HepG2 (cell line): ENCODE results near the gene IKZF5. TPM values are rescaled to one million over a fixed set of nuclear protein-coding genes. Genes with fewer than 3 reads are reported as not detected.

ENCODE experiments used
- CBX5 ChIP-seq: sonication (generic); formaldehyde crosslinking; IDR thresholded peaks from 2 replicates; pipeline ENCODE4 v1.4.0; 2020; ENCODE audit warnings: missing genetic modification reagents, borderline replicate concordance
- ISX ChIP-seq: sonication (generic); formaldehyde crosslinking; conservative IDR thresholded peaks from 2 replicates; pipeline ENCODE4 v1.5.0; 2020; ENCODE audit warnings: missing genetic modification reagents
- MAFK ChIP-seq, 2 experiments: IDR thresholded peaks in 1 of 2; conservative IDR thresholded peaks in 1 of 2; 2 replicates each; pipeline ENCODE4 v1.6.1; 2011; ENCODE audit warnings: improper control_type of control experiment in 2 of 2, low read length in 2 of 2
- NFATC3 ChIP-seq: sonication (generic); formaldehyde crosslinking; IDR thresholded peaks from 2 replicates; pipeline ENCODE4 v1.5.1; 2020; ENCODE audit warnings: mild to moderate bottlenecking, missing genetic modification reagents
- NPAS2 ChIP-seq: sonication (generic); formaldehyde crosslinking; IDR thresholded peaks from 2 replicates; pipeline ENCODE4 v1.8.0; 2022; ENCODE audit warnings: mild to moderate bottlenecking, missing genetic modification reagents, borderline replicate concordance
- SAP130 ChIP-seq: IDR thresholded peaks from 2 replicates; pipeline ENCODE4 v1.6.1; 2016; ENCODE audit warnings: low read depth
- SATB2 ChIP-seq: sonication (generic); formaldehyde crosslinking; IDR thresholded peaks from 2 replicates; pipeline ENCODE4 v1.5.0; 2020; ENCODE audit warnings: missing genetic modification reagents
- ZNF143 ChIP-seq: sonication (generic); formaldehyde crosslinking; IDR thresholded peaks from 2 replicates; pipeline ENCODE4 v1.4.0; 2020; ENCODE audit warnings: missing genetic modification reagents
- ZNF44 ChIP-seq: sonication (generic); formaldehyde crosslinking; IDR thresholded peaks from 2 replicates; pipeline ENCODE4 v1.5.1; 2020; ENCODE audit warnings: mild to moderate bottlenecking, missing genetic modification reagents
- ZNF556 ChIP-seq: sonication (generic); formaldehyde crosslinking; IDR thresholded peaks from 2 replicates; pipeline ENCODE4 v1.4.0; 2020; ENCODE audit warnings: mild to moderate bottlenecking, missing genetic modification reagents, borderline replicate concordance
- ZNF646 ChIP-seq: sonication (generic); formaldehyde crosslinking; IDR thresholded peaks from 2 replicates; pipeline ENCODE4 v1.9.0; 2021; ENCODE audit warnings: mild to moderate bottlenecking, missing genetic modification reagents
- ZNF761 ChIP-seq: sonication (generic); formaldehyde crosslinking; conservative IDR thresholded peaks from 2 replicates; pipeline ENCODE4 v1.4.0; 2020; ENCODE audit warnings: mild to moderate bottlenecking, missing genetic modification reagents
- ZNF766 ChIP-seq: sonication (generic); formaldehyde crosslinking; IDR thresholded peaks from 2 replicates; pipeline ENCODE4 v1.5.0; 2020; ENCODE audit warnings: missing genetic modification reagents, borderline replicate concordance
- ZNF772 ChIP-seq: sonication (generic); formaldehyde crosslinking; IDR thresholded peaks from 2 replicates; pipeline ENCODE4 v1.5.0; 2020; ENCODE audit warnings: mild to moderate bottlenecking, missing genetic modification reagents
- ZNF782 ChIP-seq: sonication (generic); formaldehyde crosslinking; IDR thresholded peaks from 2 replicates; pipeline ENCODE4 v1.4.0; 2020; ENCODE audit warnings: missing genetic modification reagents, mild to moderate bottlenecking, borderline replicate concordance
- ZSCAN25 ChIP-seq: sonication (generic); formaldehyde crosslinking; IDR thresholded peaks from 2 replicates; pipeline ENCODE4 v1.8.0; 2022; ENCODE audit warnings: mild to moderate bottlenecking, missing genetic modification reagents
- polyA plus RNA-seq, 8 experiments: library from polyadenylated mRNA; depleted of rRNA in 3 of 8; stranded (reverse) in 7 of 8; unstranded in 1 of 8; fragments of >200 nt; fragmentation: Illumina TruSeq in 4 of 8; extraction: Trizol in 4 of 8; gene quantifications; 2 replicates each; pipeline versions ENCODE4 v1.2.1 to v1.2.3, GENCODE V29; 2011 to 2016; ENCODE audit warnings: low read depth in 4 of 8, missing spikeins in 1 of 8, mixed read lengths in 1 of 8; ENCODE audit not compliant: insufficient read depth in 1 of 8
- total RNA-seq, 5 experiments: library from RNA; depleted of rRNA; stranded (reverse); fragments of >200 nt; fragmentation: Illumina TruSeq; extraction: Trizol; gene quantifications; 2 replicates each; pipeline ENCODE4 v1.2.3, GENCODE V29; 2016; ENCODE audit warnings: low read depth in 1 of 5
- TF ChIP-seq, protein P1 (sequence below): sonication (generic); formaldehyde crosslinking; conservative IDR thresholded peaks from 2 replicates; pipeline ENCODE4 v1.4.0; 2020; ENCODE audit warnings: missing genetic modification reagents
- TF ChIP-seq, protein P2 (sequence below): IDR thresholded peaks from 2 replicates; pipeline ENCODE4 v1.6.1; 2016

The IKZF5 gene
- total and polyA plus RNA-seq, 2 of the 13 experiments (the other 11 are each of a cell fraction or from before 2014, with no cell fraction given): 3.7 to 12.0 TPM

DNA sequence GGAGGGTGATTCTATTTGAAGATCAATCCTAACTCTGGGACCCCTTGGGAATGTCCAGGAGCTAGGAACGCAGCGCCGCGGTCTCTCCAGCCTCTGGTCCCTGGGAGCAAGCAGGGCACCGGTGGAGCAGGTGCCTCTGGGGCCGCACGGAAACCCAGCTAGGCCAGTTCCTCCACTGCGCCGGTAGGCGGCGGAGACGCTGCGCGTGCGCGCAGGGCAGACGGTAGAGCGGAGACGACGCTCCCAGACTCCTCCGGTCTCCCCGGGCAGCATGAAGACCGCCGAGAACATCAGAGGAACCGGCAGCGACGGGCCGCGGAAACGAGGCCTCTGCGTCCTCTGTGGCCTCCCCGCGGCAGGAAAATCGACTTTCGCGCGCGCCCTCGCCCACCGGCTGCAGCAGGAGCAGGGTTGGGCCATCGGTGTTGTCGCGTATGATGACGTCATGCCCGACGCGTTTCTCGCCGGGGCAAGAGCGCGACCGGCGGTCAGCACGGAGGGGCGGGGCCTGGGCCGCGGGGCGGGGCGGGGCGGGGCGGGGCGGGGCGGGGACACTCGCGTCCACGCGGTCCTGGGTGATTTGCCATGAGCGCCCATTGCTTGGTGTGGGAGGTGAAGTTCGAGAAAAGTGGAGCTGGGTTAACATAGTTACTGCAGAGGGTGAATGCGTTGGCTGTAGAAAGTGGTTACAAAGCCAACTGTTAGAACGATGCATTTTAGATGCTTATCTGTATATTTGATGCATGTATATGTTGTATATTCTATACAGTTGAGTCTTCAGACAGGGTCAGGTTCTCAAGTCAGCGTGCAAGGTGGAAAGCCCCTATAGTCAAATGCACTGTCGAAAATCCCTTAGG, 28.2 kb downstream of the IKZF5 start, which contains the start of gene PSTK (continued):
- 0 out of 2 replicates have a peak, but pooled peaks have one; percentile 36 for TF ChIP-seq ZSCAN25 (CRISPR knock-in tag)
- TF ChIP-seq, protein P1, sequence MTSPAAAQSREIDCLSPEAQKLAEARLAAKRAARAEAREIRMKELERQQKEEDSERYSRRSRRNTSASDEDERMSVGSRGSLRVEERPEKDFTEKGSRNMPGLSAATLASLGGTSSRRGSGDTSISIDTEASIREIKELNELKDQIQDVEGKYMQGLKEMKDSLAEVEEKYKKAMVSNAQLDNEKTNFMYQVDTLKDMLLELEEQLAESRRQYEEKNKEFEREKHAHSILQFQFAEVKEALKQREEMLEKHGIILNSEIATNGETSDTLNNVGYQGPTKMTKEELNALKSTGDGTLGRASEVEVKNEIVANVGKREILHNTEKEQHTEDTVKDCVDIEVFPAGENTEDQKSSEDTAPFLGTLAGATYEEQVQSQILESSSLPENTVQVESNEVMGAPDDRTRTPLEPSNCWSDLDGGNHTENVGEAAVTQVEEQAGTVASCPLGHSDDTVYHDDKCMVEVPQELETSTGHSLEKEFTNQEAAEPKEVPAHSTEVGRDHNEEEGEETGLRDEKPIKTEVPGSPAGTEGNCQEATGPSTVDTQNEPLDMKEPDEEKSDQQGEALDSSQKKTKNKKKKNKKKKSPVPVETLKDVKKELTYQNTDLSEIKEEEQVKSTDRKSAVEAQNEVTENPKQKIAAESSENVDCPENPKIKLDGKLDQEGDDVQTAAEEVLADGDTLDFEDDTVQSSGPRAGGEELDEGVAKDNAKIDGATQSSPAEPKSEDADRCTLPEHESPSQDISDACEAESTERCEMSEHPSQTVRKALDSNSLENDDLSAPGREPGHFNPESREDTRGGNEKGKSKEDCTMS (CRISPR knock-in tag): no peak
- TF ChIP-seq NPAS2: no peak
- TF ChIP-seq, protein P2, sequence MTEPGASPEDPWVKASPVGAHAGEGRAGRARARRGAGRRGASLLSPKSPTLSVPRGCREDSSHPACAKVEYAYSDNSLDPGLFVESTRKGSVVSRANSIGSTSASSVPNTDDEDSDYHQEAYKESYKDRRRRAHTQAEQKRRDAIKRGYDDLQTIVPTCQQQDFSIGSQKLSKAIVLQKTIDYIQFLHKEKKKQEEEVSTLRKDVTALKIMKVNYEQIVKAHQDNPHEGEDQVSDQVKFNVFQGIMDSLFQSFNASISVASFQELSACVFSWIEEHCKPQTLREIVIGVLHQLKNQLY (CRISPR knock-in tag): 0 out of 2 replicates have a peak, but pooled peaks have one; percentile 32
- peak; percentile 30; the same call in 1 of the 2 replicates for TF ChIP-seq CBX5 (CRISPR knock-in tag)
- TF ChIP-seq SATB2 (CRISPR knock-in tag): 0 out of 2 replicates have a peak, but pooled peaks have one; percentile 76
- TF ChIP-seq NFATC3 (CRISPR knock-in tag): no peak
- TF ChIP-seq ZNF143 (CRISPR knock-in tag): peak; percentile 82
- peak; percentile 83; the same call in 1 of the 2 replicates for TF ChIP-seq ZNF766 (CRISPR knock-in tag)
- TF ChIP-seq ZNF782 (CRISPR knock-in tag): peak; percentile 62; the same call in 1 of the 2 replicates
- TF ChIP-seq ZNF44: no peak; the same call in 1 of the 2 replicates
- TF ChIP-seq ISX: no peak
- TF ChIP-seq SAP130 (CRISPR knock-in tag): peak; percentile 81
- no peak for TF ChIP-seq ZNF646
- peak; percentile 81; the same call in 1 of the 2 replicates for TF ChIP-seq ZNF772 (CRISPR knock-in tag)
- TF ChIP-seq MAFK (conservative IDR thresholded peaks at IDR 0.05 in 1 of 2, IDR thresholded peaks at IDR 0.05 in 1 of 2; ENCODE audit: low read length in 2 of 2): no peak
- peak; percentile 89 for TF ChIP-seq ZNF761 (CRISPR knock-in tag)
- TF ChIP-seq ZNF556 (CRISPR knock-in tag): peak; percentile 87; the same call in 1 of the 2 replicates
